Ascending aorta (tissue), 2 donors: ENCODE data around the gene PARP6. TPM values are rescaled to one million over a fixed set of nuclear protein-coding genes. Genes with fewer than 3 reads are reported as not detected.

Experiments used
- DNase-seq, 2 donors: peaks; one replicate each; pipeline ENCODE4 v3.0.0-alpha.2; 2019; ENCODE audit warnings: low spot score in 2 of 2
- H3K27ac ChIP-seq, 2 donors: fragments of 200-600 bp; sonication (generic); one replicate each; pipeline ENCODE4 v1.5.1; 2016 to 2017; ENCODE audit warnings: mild to moderate bottlenecking in 1 of 2
- H3K27me3 ChIP-seq: fragments of 200-600 bp; sonication (generic); one replicate; pipeline ENCODE4 v1.5.1; 2017
- H3K36me3 ChIP-seq, 2 donors: fragments of 200-600 bp; sonication (generic); one replicate each; pipeline ENCODE4 v1.5.1; 2016
- H3K4me1 ChIP-seq, 2 donors: fragments of 200-600 bp; sonication (generic); one replicate each; pipeline ENCODE4 v1.5.1; 2016 to 2017; ENCODE audit warnings: mild to moderate bottlenecking in 1 of 2
- H3K4me3 ChIP-seq, 2 donors: fragments of 200-600 bp; sonication (generic); one replicate each; pipeline ENCODE4 v1.5.1; 2016 to 2017; ENCODE audit warnings: mild to moderate bottlenecking in 1 of 2
- H3K9me3 ChIP-seq, 2 donors: fragments of 200-600 bp; sonication (generic); one replicate each; pipeline ENCODE4 v1.5.1; 2016
- CTCF ChIP-seq, 3 experiments: fragments of 200-600 bp in 2 of 3; fragments of 450-650 bp in 1 of 3; sonication (generic) in 2 of 3; IDR thresholded peaks; one replicate each; pipeline ENCODE4 v1.5.1; 2016 to 2019; ENCODE audit warnings: antibody characterized with exemption in 3 of 3, mild to moderate bottlenecking in 1 of 3, moderate library complexity in 1 of 3
- intact Hi-C: fragments of 100-400 bp; cut with DNase I; formaldehyde crosslinking; loops from one replicate; pipeline ENCODE4 v1.15.1; 2023
- total RNA-seq: library from RNA; depleted of rRNA; stranded (reverse); fragments of >200 nt; gene quantifications from one replicate; pipeline ENCODE4 v1.1.0, GENCODE V29; 2016

PARP6 gene
- total RNA-seq, 1 donor from 2014 or later: 26.5 TPM

DNA sequence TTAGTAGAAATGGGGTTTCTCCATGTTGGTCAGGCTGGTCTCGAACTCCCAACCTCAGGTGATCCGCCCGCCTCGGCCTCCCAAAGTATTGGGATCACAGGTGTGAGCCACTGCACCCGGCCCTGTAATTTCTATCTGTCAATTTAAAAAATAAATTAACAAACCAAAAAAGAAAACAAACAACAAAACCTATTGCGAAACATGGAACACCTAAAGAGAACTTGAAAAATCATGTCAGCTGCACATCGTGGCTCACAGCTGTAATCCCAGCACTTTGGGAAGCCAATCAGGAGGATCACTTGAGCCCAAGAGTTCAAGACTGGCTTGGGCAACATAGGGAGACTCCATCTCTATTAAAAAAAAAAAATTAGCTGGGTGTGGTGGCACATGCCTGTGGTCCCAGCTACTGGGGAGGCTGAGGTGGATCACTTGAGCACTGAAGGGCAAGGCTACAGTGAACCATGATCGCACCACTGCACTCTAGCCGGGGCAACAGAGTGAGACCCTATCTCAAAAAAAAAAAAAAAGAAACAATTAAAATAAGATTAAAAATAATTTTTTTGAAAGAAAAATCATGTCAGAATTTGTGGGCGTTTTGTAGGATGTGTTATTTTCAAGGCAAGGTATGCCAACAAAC, 19.6 kb downstream of the PARP6 start:
- no peak for TF ChIP-seq CTCF (IDR thresholded peaks at IDR 0.05)
- Histone ChIP-seq H3K9me3 (no peaks in the 10 kb centered on the region), H3K27me3 (no peaks in the 10 kb centered on the region), H3K27ac (no peak overlapping the region), H3K36me3 (peaks cover 90 to 96% of the 10 kb centered on the region in 2 donors), H3K4me3 (no peak overlapping the region), H3K4me1 (no peaks in the 10 kb centered on the region)
- intact Hi-C loops: no loop called here
- no peak for DNase-seq

- no peaks in the 10 kb centered on the region for H3K9me3 ChIP-seq
- peaks cover 72 to 79% of the 10 kb centered on the region in 2 donors for H3K36me3 ChIP-seq
- H3K4me3 ChIP-seq: no peak overlapping the region
- H3K27me3 ChIP-seq: no peaks in the 10 kb centered on the region
- H3K4me1 ChIP-seq: no peaks in the 10 kb centered on the region
- intact Hi-C loops: no loop called here
- no peak for TF ChIP-seq CTCF (IDR thresholded peaks at IDR 0.05)
- no peak for DNase-seq
- no peak overlapping the region for H3K27ac ChIP-seq
Measured at GRCh38 chr15:72249142-72249810, 23.1 kb downstream of the PARP6 start.

- Histone ChIP-seq H3K9me3 (no peaks in the 10 kb centered on the region), H3K27ac (no peak overlapping the region), H3K4me3 (no peak overlapping the region), H3K36me3 (peaks cover 71 to 79% of the 10 kb centered on the region in 2 donors), H3K4me1 (no peaks in the 10 kb centered on the region), H3K27me3 (no peaks in the 10 kb centered on the region)
- TF ChIP-seq CTCF (IDR thresholded peaks at IDR 0.05): no peak
- no peak for DNase-seq
- intact Hi-C loops: no loop called here
Measured at GRCh38 chr15:72248514-72248913, 23.8 kb downstream of the PARP6 start.

- peaks cover 0 to under 1% of the 10 kb centered on the region in 2 donors for H3K4me1 ChIP-seq
- intact Hi-C loops: no loop called here
- H3K27ac ChIP-seq: no peak overlapping the region
- no peaks in the 10 kb centered on the region for H3K9me3 ChIP-seq
- no peak for TF ChIP-seq CTCF (IDR thresholded peaks at IDR 0.05)
- H3K27me3 ChIP-seq: no peaks in the 10 kb centered on the region
- H3K4me3 ChIP-seq: no peak overlapping the region
- H3K36me3 ChIP-seq: peaks cover 50 to 54% of the 10 kb centered on the region in 2 donors
- DNase-seq: no peak
Measured at GRCh38 chr15:72242775-72243370, 29.5 kb downstream of the PARP6 start.

DNA sequence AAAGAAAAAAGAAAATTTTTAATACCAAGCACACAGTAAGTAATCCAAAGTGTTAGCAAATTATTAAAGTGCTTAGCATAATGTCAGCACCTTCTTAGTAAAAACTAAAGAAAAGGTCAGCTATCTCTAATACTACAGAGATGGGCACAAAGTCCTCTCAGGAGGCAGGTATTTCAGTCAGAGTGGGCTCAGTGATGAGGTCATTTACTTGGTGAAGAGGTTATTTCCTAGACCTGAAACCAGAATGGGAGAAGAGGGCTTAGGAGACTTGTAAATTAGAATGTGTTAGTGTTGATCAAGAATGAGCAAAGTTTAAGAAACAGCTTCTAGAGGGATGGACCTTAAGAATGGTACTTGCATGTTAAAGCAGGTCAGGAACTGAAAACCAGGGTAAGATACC, 32.7 kb downstream of the PARP6 start:
- Histone ChIP-seq H3K4me3 (no peak overlapping the region), H3K9me3 (no peaks in the 10 kb centered on the region), H3K27ac (no peak overlapping the region), H3K36me3 (peaks cover 36 to 41% of the 10 kb centered on the region in 2 donors), H3K27me3 (no peaks in the 10 kb centered on the region), H3K4me1 (peaks cover 6 to 8% of the 10 kb centered on the region in 2 donors)
- DNase-seq: no peak
- intact Hi-C loops: loop anchor here (10.0 kb wide), 1 partner anchor 1865 kb away; no protein-coding TSS in a partner anchor
- no peak for TF ChIP-seq CTCF (IDR thresholded peaks at IDR 0.05)
